Measurements from ENCODE around the gene THBD.

Gene THBD

GRCh38 chr20:23087587-23088251 is 38.2 kb upstream of the THBD start:
- no peak for ATAC-seq
- H3K9me3 Mint-ChIP-seq = no peaks in the 10 kb centered on the region
- H3K4me1 Mint-ChIP-seq = peaks cover 15% of the 10 kb centered on the region
- H3K36me3 Mint-ChIP-seq = no peaks in the 10 kb centered on the region
- DNase-seq (ENCODE audit: low spot score in 2 of 2) = no peak
- H3K4me3 Mint-ChIP-seq = no peak overlapping the region
- peak overlapping the region; percentile 82 for H3K27ac Mint-ChIP-seq

GRCh38 chr20:23086931-23087411 is 37.5 kb upstream of the THBD start:
- Mint-ChIP-seq H3K27ac (peak overlapping the region; percentile 82), H3K4me1 (peaks cover 22% of the 10 kb centered on the region), H3K4me3 (peak overlapping the region; percentile 58), H3K9me3 (no peaks in the 10 kb centered on the region), H3K36me3 (no peaks in the 10 kb centered on the region)
- ATAC-seq (no peak), DNase-seq (ENCODE audit: low spot score in 2 of 2) (no peak)

- Mint-ChIP-seq H3K36me3 (no peaks in the 10 kb centered on the region), H3K4me3 (peak within 1 kb of the TSS; percentile 58), H3K27ac (peak within 1 kb of the TSS; percentile 82), H3K4me1 (peaks cover 22% of the 10 kb centered on the region), H3K9me3 (no peaks in the 10 kb centered on the region)
- ATAC-seq (peak; percentile 89), DNase-seq (ENCODE audit: low spot score in 2 of 2) (peak in 1 of 2 donors; percentile 55)
These were observed 36.6 kb upstream of the THBD start, which contains the start of gene CD93 for GRCh38 chr20:23086056-23086566. CD93 (minus strand) TSS chr20:23086324; CDS start chr20:23086192, 132 bp downstream.

GRCh38 chr20:23085436-23086055 is 36.1 kb upstream of the THBD start:
- peak overlapping the region; percentile 58 for H3K4me3 Mint-ChIP-seq
- no peak for DNase-seq (ENCODE audit: low spot score in 2 of 2)
- no peaks in the 10 kb centered on the region for H3K9me3 Mint-ChIP-seq
- peaks cover 22% of the 10 kb centered on the region for H3K4me1 Mint-ChIP-seq
- no peaks in the 10 kb centered on the region for H3K36me3 Mint-ChIP-seq
- ATAC-seq = no peak
- H3K27ac Mint-ChIP-seq = peak overlapping the region; percentile 82

GRCh38 chr20:23084845-23085365 is 35.4 kb upstream of the THBD start:
- no peak for ATAC-seq
- Mint-ChIP-seq H3K27ac (no peak overlapping the region), H3K4me3 (no peak overlapping the region), H3K36me3 (no peaks in the 10 kb centered on the region), H3K4me1 (peaks cover 22% of the 10 kb centered on the region), H3K9me3 (no peaks in the 10 kb centered on the region)
- no peak for DNase-seq (ENCODE audit: low spot score in 2 of 2)

GRCh38 chr20:23084282-23084844 is 34.9 kb upstream of the THBD start:
- ATAC-seq (no peak), DNase-seq (ENCODE audit: low spot score in 2 of 2) (no peak)
- H3K4me3 Mint-ChIP-seq = no peak overlapping the region
- H3K9me3 Mint-ChIP-seq = no peaks in the 10 kb centered on the region
- H3K4me1 Mint-ChIP-seq = peaks cover 22% of the 10 kb centered on the region
- H3K36me3 Mint-ChIP-seq = no peaks in the 10 kb centered on the region
- peak overlapping the region; percentile 50 for H3K27ac Mint-ChIP-seq

GRCh38 chr20:23083553-23084220 is 34.2 kb upstream of the THBD start:
- no peak for ATAC-seq
- no peaks in the 10 kb centered on the region for H3K36me3 Mint-ChIP-seq
- no peaks in the 10 kb centered on the region for H3K9me3 Mint-ChIP-seq
- DNase-seq (ENCODE audit: low spot score in 2 of 2) = no peak
- peaks cover 22% of the 10 kb centered on the region for H3K4me1 Mint-ChIP-seq
- H3K27ac Mint-ChIP-seq = peak overlapping the region; percentile 50
- no peak overlapping the region for H3K4me3 Mint-ChIP-seq

GRCh38 chr20:23082846-23083552 is 33.5 kb upstream of the THBD start:
- Mint-ChIP-seq H3K4me1 (peaks cover 22% of the 10 kb centered on the region), H3K36me3 (no peaks in the 10 kb centered on the region), H3K27ac (no peak overlapping the region), H3K4me3 (no peak overlapping the region), H3K9me3 (no peaks in the 10 kb centered on the region)
- DNase-seq (ENCODE audit: low spot score in 2 of 2) (no peak), ATAC-seq (no peak)

- ATAC-seq (no peak), DNase-seq (ENCODE audit: low spot score in 2 of 2) (no peak)
- Mint-ChIP-seq H3K4me3 (no peak overlapping the region), H3K36me3 (no peaks in the 10 kb centered on the region), H3K27ac (no peak overlapping the region), H3K4me1 (peaks cover 15% of the 10 kb centered on the region), H3K9me3 (no peaks in the 10 kb centered on the region)
These were observed 31.9 kb upstream of the THBD start for GRCh38 chr20:23081263-23081819.

- Mint-ChIP-seq H3K4me3 (no peak overlapping the region), H3K36me3 (no peaks in the 10 kb centered on the region), H3K9me3 (no peaks in the 10 kb centered on the region), H3K27ac (no peak overlapping the region), H3K4me1 (peaks cover 11% of the 10 kb centered on the region)
- DNase-seq (ENCODE audit: low spot score in 2 of 2) (no peak), ATAC-seq (no peak)
These were observed 31.0 kb upstream of the THBD start for GRCh38 chr20:23080521-23080920.

- no peak overlapping the region for H3K27ac Mint-ChIP-seq
- peaks cover 11% of the 10 kb centered on the region for H3K4me1 Mint-ChIP-seq
- no peak for ATAC-seq
- no peak for DNase-seq (ENCODE audit: low spot score in 2 of 2)
- H3K4me3 Mint-ChIP-seq = no peak overlapping the region
- no peaks in the 10 kb centered on the region for H3K9me3 Mint-ChIP-seq
- H3K36me3 Mint-ChIP-seq = no peaks in the 10 kb centered on the region
These were observed 30.5 kb upstream of the THBD start for GRCh38 chr20:23079926-23080325.

- no peak for DNase-seq (ENCODE audit: low spot score in 2 of 2)
- no peak overlapping the region for H3K4me3 Mint-ChIP-seq
- H3K9me3 Mint-ChIP-seq = no peaks in the 10 kb centered on the region
- no peak for ATAC-seq
- no peaks in the 10 kb centered on the region for H3K36me3 Mint-ChIP-seq
- peaks cover 7% of the 10 kb centered on the region for H3K4me1 Mint-ChIP-seq
- H3K27ac Mint-ChIP-seq = no peak overlapping the region
These were observed 29.5 kb upstream of the THBD start for GRCh38 chr20:23079016-23079351.

GRCh38 chr20:23078351-23079015 is 29.0 kb upstream of the THBD start:
- Mint-ChIP-seq H3K9me3 (no peaks in the 10 kb centered on the region), H3K4me3 (no peak overlapping the region), H3K36me3 (no peaks in the 10 kb centered on the region), H3K27ac (no peak overlapping the region), H3K4me1 (peaks cover 7% of the 10 kb centered on the region)
- ATAC-seq (no peak), DNase-seq (ENCODE audit: low spot score in 2 of 2) (no peak)

GRCh38 chr20:23077277-23077676 is 27.8 kb upstream of the THBD start:
- DNase-seq (ENCODE audit: low spot score in 2 of 2) (no peak), ATAC-seq (no peak)
- Mint-ChIP-seq H3K4me1 (peaks cover 4% of the 10 kb centered on the region), H3K9me3 (no peaks in the 10 kb centered on the region), H3K36me3 (no peaks in the 10 kb centered on the region), H3K27ac (no peak overlapping the region), H3K4me3 (no peak overlapping the region)
